ENCODE results near the gene MGA. TPM values are rescaled to one million over a fixed set of nuclear protein-coding genes. Genes with fewer than 3 reads are reported as not detected.

MGA gene
- total RNA-seq, 2 donors from 2014 or later: 42.9 to 62.5 TPM

GRCh38 chr15:41795996-41796856, 136.0 kb downstream of the MGA start:
- no peak overlapping the region for H3K4me3 ChIP-seq
- H3K27me3 ChIP-seq (replicated peaks; ENCODE audit: insufficient read depth): no peaks in the 10 kb centered on the region
- TF ChIP-seq, protein P1, sequence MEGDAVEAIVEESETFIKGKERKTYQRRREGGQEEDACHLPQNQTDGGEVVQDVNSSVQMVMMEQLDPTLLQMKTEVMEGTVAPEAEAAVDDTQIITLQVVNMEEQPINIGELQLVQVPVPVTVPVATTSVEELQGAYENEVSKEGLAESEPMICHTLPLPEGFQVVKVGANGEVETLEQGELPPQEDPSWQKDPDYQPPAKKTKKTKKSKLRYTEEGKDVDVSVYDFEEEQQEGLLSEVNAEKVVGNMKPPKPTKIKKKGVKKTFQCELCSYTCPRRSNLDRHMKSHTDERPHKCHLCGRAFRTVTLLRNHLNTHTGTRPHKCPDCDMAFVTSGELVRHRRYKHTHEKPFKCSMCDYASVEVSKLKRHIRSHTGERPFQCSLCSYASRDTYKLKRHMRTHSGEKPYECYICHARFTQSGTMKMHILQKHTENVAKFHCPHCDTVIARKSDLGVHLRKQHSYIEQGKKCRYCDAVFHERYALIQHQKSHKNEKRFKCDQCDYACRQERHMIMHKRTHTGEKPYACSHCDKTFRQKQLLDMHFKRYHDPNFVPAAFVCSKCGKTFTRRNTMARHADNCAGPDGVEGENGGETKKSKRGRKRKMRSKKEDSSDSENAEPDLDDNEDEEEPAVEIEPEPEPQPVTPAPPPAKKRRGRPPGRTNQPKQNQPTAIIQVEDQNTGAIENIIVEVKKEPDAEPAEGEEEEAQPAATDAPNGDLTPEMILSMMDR (IDR thresholded peaks at IDR 0.05): no peak
- no peak for TF ChIP-seq POLR2AphosphoS5 (IDR thresholded peaks at IDR 0.05)
- TF ChIP-seq POLR2A (IDR thresholded peaks at IDR 0.05): no peak
- intact Hi-C loops (cut with DNase I): no loop called here
- no peak for DNase-seq (ENCODE audit: low spot score)
- no peaks in the 10 kb centered on the region for H3K36me3 ChIP-seq
- H3K27ac ChIP-seq: peak overlapping the region in 1 of 2 donors; percentile 8
- no peaks in the 10 kb centered on the region for H3K4me1 ChIP-seq (replicated peaks)
- WGBS: 45% methylated on average over 10 of the region's 10 CpGs
- H3K9me3 ChIP-seq: no peaks in the 10 kb centered on the region

GRCh38 chr15:41797201-41797944, 137.2 kb downstream of the MGA start:
- Histone ChIP-seq H3K27ac (no peak overlapping the region), H3K9me3 (no peaks in the 10 kb centered on the region), H3K27me3 (replicated peaks; ENCODE audit: insufficient read depth) (no peaks in the 10 kb centered on the region), H3K36me3 (no peaks in the 10 kb centered on the region), H3K4me1 (replicated peaks) (no peaks in the 10 kb centered on the region), H3K4me3 (no peak overlapping the region)
- no peak for TF ChIP-seq POLR2AphosphoS5 (IDR thresholded peaks at IDR 0.05)
- TF ChIP-seq, protein P1 (IDR thresholded peaks at IDR 0.05): no peak
- TF ChIP-seq POLR2A (IDR thresholded peaks at IDR 0.05): no peak
- intact Hi-C loops (cut with DNase I): no loop called here
- DNase-seq (ENCODE audit: low spot score): no peak
- 76% methylated on average over 8 of the region's 8 CpGs for WGBS

DNA sequence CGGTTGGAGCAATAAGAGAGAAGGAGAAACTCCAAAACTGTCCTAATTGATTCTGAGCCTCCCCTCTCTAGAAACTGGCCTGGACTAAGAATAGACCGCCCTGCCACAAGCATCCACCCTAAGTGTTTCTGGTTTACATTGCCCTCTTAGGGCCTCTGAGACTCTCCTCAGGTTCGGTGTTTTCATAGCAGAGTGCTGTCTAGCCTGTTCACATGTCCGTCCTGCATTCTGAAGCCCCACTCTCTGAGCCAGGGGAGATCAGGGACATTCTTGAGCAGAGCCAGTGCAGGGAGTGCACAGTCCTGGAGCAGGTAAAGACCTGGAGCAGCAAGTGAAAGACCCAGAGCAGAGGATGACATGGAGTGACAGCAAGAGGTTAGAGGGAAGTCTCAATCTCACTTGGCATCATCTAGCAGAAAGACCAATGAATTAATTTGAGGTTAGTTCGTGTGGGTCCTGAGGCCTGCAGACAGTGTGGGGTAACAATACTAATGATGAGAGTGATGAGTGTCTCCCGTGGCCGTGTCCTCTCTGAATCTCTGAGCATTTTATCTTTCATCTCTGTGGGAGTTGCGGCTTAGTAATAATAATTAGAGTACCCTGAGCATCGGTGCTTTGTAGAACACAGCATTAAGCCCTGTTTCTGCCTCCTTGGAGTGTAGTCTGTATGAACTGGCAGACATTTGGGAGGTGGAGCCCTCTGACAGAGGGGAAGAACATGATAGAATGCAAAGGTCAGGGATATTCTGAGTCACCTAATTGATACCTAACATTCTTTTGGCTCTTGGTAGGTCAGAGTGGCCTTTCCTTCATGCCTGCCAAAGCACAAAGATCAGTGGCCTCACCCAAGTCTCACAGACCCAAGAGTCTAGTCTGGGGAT, 138.6 kb downstream of the MGA start:
- H3K4me1 ChIP-seq (replicated peaks): no peaks in the 10 kb centered on the region
- TF ChIP-seq, protein P1 (IDR thresholded peaks at IDR 0.05): no peak
- TF ChIP-seq POLR2AphosphoS5 (IDR thresholded peaks at IDR 0.05): no peak
- no peak for TF ChIP-seq POLR2A (IDR thresholded peaks at IDR 0.05)

DNA sequence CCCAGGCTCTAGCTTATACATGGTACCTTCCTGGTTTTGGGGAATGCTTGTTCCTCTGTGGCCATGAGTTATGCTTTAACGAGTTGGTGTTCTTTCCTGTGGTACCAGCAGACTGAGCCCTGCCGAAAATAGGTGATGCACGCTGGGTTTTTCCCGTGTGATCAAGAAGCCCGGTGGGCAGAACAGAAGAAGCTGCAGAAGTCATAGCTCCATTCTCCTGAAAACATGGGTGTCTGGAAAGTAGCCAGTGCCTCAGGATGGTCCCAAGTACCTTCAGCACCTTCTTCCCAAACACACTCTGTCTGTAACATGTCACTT, 139.2 kb downstream of the MGA start:
- Histone ChIP-seq H3K27ac (no peak overlapping the region), H3K27me3 (replicated peaks; ENCODE audit: insufficient read depth) (no peaks in the 10 kb centered on the region), H3K4me3 (no peak overlapping the region), H3K9me3 (no peaks in the 10 kb centered on the region), H3K4me1 (replicated peaks) (no peaks in the 10 kb centered on the region), H3K36me3 (no peaks in the 10 kb centered on the region)
- 85% methylated on average over 5 of the region's 5 CpGs for WGBS
- TF ChIP-seq POLR2A (IDR thresholded peaks at IDR 0.05) (no peak), POLR2AphosphoS5 (IDR thresholded peaks at IDR 0.05) (no peak)
- TF ChIP-seq, protein P1 (IDR thresholded peaks at IDR 0.05): no peak
- intact Hi-C loops (cut with DNase I): no loop called here
- DNase-seq (ENCODE audit: low spot score): no peak

More for the DNA sequence above, 138.6 kb downstream of the MGA start:
- Histone ChIP-seq H3K9me3 (no peaks in the 10 kb centered on the region), H3K36me3 (no peaks in the 10 kb centered on the region), H3K27ac (no peak overlapping the region), H3K4me3 (no peak overlapping the region), H3K27me3 (replicated peaks; ENCODE audit: insufficient read depth) (no peaks in the 10 kb centered on the region)
- WGBS: 83% methylated on average over 9 of the region's 9 CpGs
- no peak for DNase-seq (ENCODE audit: low spot score)
- intact Hi-C loops (cut with DNase I): no loop called here
